HEK293 (cell line): ENCODE data around the gene TRDMT1.

Source experiments
- CTCF ChIA-PET: fragments of 350-600 bp; formaldehyde crosslinking; extraction: SDS; loops from one replicate; lab custom pipeline; 2021; ENCODE audit warnings: antibody characterized with exemption; lab: Yijun Ruan, JAX
- POLR2A ChIA-PET: fragments of 300-600 bp; formaldehyde crosslinking; extraction: SDS; loops from one replicate; lab custom pipeline; 2020; ENCODE audit warnings: antibody characterized with exemption, inconsistent platforms; lab: Yijun Ruan, JAX
- H3K27ac ChIP-seq: fragments of 200-500 bp; sonication (Bioruptor generic); 2 replicates; pipeline ENCODE4 v1.5.1; 2014; ENCODE audit warnings: low read depth, low read length, control low read depth, inconsistent platforms; ENCODE audit errors: extremely low read depth
- H3K36me3 ChIP-seq, 2 experiments: fragments of 200-500 bp in 1 of 2; sonication (Bioruptor generic) in 1 of 2; 1 replicate in 1 of 2; 2 replicates in 1 of 2; pipeline ENCODE4 v1.5.1; 2014 to 2017; ENCODE audit warnings: inconsistent platforms in 2 of 2, low read length in 2 of 2; ENCODE audit not compliant: control insufficient read depth in 2 of 2, insufficient read depth in 1 of 2
- H3K4me1 ChIP-seq: fragments of 200-500 bp; sonication (Bioruptor generic); 2 replicates; pipeline ENCODE4 v1.5.1; 2014; ENCODE audit warnings: mild to moderate bottlenecking, low read length, inconsistent platforms; ENCODE audit not compliant: control insufficient read depth, insufficient read depth
- H3K4me3 ChIP-seq: 2 replicates; pipeline ENCODE4 v1.5.1; 2011; ENCODE audit warnings: low read depth, mild to moderate bottlenecking, control low read depth, low read length, moderate library complexity
- H3K9me3 ChIP-seq: fragments of 200-500 bp; sonication (Bioruptor generic); 2 replicates; pipeline ENCODE4 v1.5.1; 2014; ENCODE audit warnings: low read depth, low read length, inconsistent platforms; ENCODE audit not compliant: control insufficient read depth, insufficient read depth
- ATF2 ChIP-seq: fragments of 450-650 bp; formaldehyde crosslinking; IDR thresholded peaks from 2 replicates; pipeline ENCODE4 v1.5.1; 2016; ENCODE audit warnings: missing biosample characterization, missing genetic modification characterization, low read depth
- GLIS1 ChIP-seq: fragments of 450-650 bp; formaldehyde crosslinking; IDR thresholded peaks from 2 replicates; pipeline ENCODE4 v1.5.1; 2016; ENCODE audit warnings: missing biosample characterization, missing genetic modification characterization
- HOXA7 ChIP-seq: sonication (generic); formaldehyde crosslinking; IDR thresholded peaks from 2 replicates; pipeline ENCODE4 v1.8.1; 2022; ENCODE audit warnings: missing genetic modification reagents, borderline replicate concordance
- KLF1 ChIP-seq: fragments of 450-650 bp; formaldehyde crosslinking; IDR thresholded peaks from 2 replicates; pipeline ENCODE4 v1.5.1; 2016; ENCODE audit warnings: missing biosample characterization, missing genetic modification characterization
- KLF7 ChIP-seq: fragments of 450-650 bp; formaldehyde crosslinking; IDR thresholded peaks from 2 replicates; pipeline ENCODE4 v1.5.1; 2016; ENCODE audit warnings: missing biosample characterization, missing genetic modification characterization, borderline replicate concordance
- MZF1 ChIP-seq: fragments of 450-650 bp; formaldehyde crosslinking; IDR thresholded peaks from 2 replicates; pipeline ENCODE4 v1.5.1; 2017; ENCODE audit warnings: missing biosample characterization, missing genetic modification characterization, borderline replicate concordance
- PRDM6 ChIP-seq: fragments of 450-650 bp; formaldehyde crosslinking; IDR thresholded peaks from 2 replicates; pipeline ENCODE4 v1.5.1; 2017; ENCODE audit warnings: missing biosample characterization, missing genetic modification characterization
- SCRT2 ChIP-seq: fragments of 450-650 bp; formaldehyde crosslinking; IDR thresholded peaks from 2 replicates; pipeline ENCODE4 v1.5.1; 2016; ENCODE audit warnings: missing biosample characterization, missing genetic modification characterization
- WT1 ChIP-seq: fragments of 450-650 bp; formaldehyde crosslinking; IDR thresholded peaks from 2 replicates; pipeline ENCODE4 v1.5.1; 2016; ENCODE audit warnings: missing biosample characterization, missing genetic modification characterization
- ZBTB48 ChIP-seq: fragments of 450-650 bp; formaldehyde crosslinking; IDR thresholded peaks from 2 replicates; pipeline ENCODE4 v1.5.1; 2016; ENCODE audit warnings: missing biosample characterization, missing genetic modification characterization
- ZNF133 ChIP-seq: fragments of 450-650 bp; formaldehyde crosslinking; IDR thresholded peaks from 2 replicates; pipeline ENCODE4 v1.5.1; 2016; ENCODE audit warnings: missing biosample characterization, missing genetic modification characterization
- ZNF157 ChIP-seq: fragments of 450-650 bp; formaldehyde crosslinking; IDR thresholded peaks from 2 replicates; pipeline ENCODE4 v1.5.1; 2016; ENCODE audit warnings: missing biosample characterization, missing genetic modification characterization
- ZNF169 ChIP-seq: fragments of 450-650 bp; formaldehyde crosslinking; IDR thresholded peaks from 2 replicates; pipeline ENCODE4 v1.5.1; 2016; ENCODE audit warnings: missing biosample characterization, missing genetic modification characterization
- ZNF2 ChIP-seq: fragments of 450-650 bp; formaldehyde crosslinking; IDR thresholded peaks from 2 replicates; pipeline ENCODE4 v1.5.1; 2016; ENCODE audit warnings: missing biosample characterization, missing genetic modification characterization
- ZNF311 ChIP-seq: fragments of 450-650 bp; formaldehyde crosslinking; IDR thresholded peaks from 2 replicates; pipeline ENCODE4 v1.5.1; 2017; ENCODE audit warnings: missing biosample characterization, missing genetic modification characterization, borderline replicate concordance
- ZNF394 ChIP-seq: fragments of 450-650 bp; formaldehyde crosslinking; IDR thresholded peaks from 2 replicates; pipeline ENCODE4 v1.5.1; 2016; ENCODE audit warnings: missing biosample characterization, missing genetic modification characterization, mild to moderate bottlenecking, moderate library complexity, borderline replicate concordance
- ZNF596 ChIP-seq: fragments of 450-650 bp; IDR thresholded peaks from 2 replicates; pipeline ENCODE4 v1.5.0; 2018; ENCODE audit warnings: missing biosample characterization, mild to moderate bottlenecking, missing genetic modification characterization, moderate library complexity
- ZNF645 ChIP-seq: fragments of 450-650 bp; formaldehyde crosslinking; IDR thresholded peaks from 2 replicates; pipeline ENCODE4; 2016; ENCODE audit warnings: missing biosample characterization, missing genetic modification characterization
- ZNF677 ChIP-seq: fragments of 450-650 bp; IDR thresholded peaks from 2 replicates; pipeline ENCODE4 v1.5.0; 2018; ENCODE audit warnings: missing biosample characterization, mild to moderate bottlenecking, missing genetic modification characterization, moderate library complexity
- ZNF701 ChIP-seq: fragments of 450-650 bp; formaldehyde crosslinking; IDR thresholded peaks from 2 replicates; pipeline ENCODE4 v1.5.1; 2016; ENCODE audit warnings: missing biosample characterization, missing genetic modification characterization
- ZNF704 ChIP-seq: fragments of 450-650 bp; formaldehyde crosslinking; IDR thresholded peaks from 2 replicates; pipeline ENCODE4 v1.5.1; 2016; ENCODE audit warnings: missing biosample characterization, missing genetic modification characterization
- ZNF776 ChIP-seq: fragments of 450-650 bp; formaldehyde crosslinking; IDR thresholded peaks from 2 replicates; pipeline ENCODE4 v1.5.0; 2017; ENCODE audit warnings: missing biosample characterization, missing genetic modification characterization, borderline replicate concordance
- ZSCAN16 ChIP-seq: fragments of 450-650 bp; formaldehyde crosslinking; IDR thresholded peaks from 2 replicates; pipeline ENCODE4 v1.5.1; 2016; ENCODE audit warnings: missing biosample characterization, missing genetic modification characterization
- TF ChIP-seq, protein P1 (sequence below): fragments of 450-650 bp; formaldehyde crosslinking; IDR thresholded peaks from 2 replicates; pipeline ENCODE4 v1.5.1; 2017; ENCODE audit warnings: missing biosample characterization, mild to moderate bottlenecking, missing genetic modification characterization, moderate library complexity
- TF ChIP-seq, protein P2 (sequence below): fragments of 450-650 bp; formaldehyde crosslinking; IDR thresholded peaks from 2 replicates; pipeline ENCODE4 v1.5.0; 2017; ENCODE audit warnings: missing biosample characterization, missing genetic modification characterization, borderline replicate concordance

TRDMT1 gene

GRCh38 chr10:17144757-17145156, 56.7 kb downstream of the TRDMT1 start:
- no peak overlapping the region for H3K4me3 ChIP-seq
- ChIA-PET CTCF (interaction anchor here (0.6 to 0.7 kb wide), 2 partner anchors 146 to 1710 kb away, joined by 3 to 4 read pairs; no protein-coding TSS in a partner anchor), POLR2A (no interaction called here)
- no peaks in the 10 kb centered on the region for H3K36me3 ChIP-seq
- peak; percentile 35; the same call in 1 of the 2 replicates for TF ChIP-seq MZF1 (tag by site-specific recombination)
- TF ChIP-seq GLIS1, result no peak
- no peak for TF ChIP-seq ZNF701
- TF ChIP-seq PRDM6 (tag by site-specific recombination), result 0 out of 2 replicates have a peak, but pooled peaks have one; percentile 26
- 0 out of 2 replicates have a peak, but pooled peaks have one; percentile 20 for TF ChIP-seq KLF1 (tag by site-specific recombination)
- no peak for TF ChIP-seq ZNF157
- TF ChIP-seq ZNF169 (tag by site-specific recombination), result no peak
- no peak for TF ChIP-seq ZNF704
- TF ChIP-seq, protein P1, sequence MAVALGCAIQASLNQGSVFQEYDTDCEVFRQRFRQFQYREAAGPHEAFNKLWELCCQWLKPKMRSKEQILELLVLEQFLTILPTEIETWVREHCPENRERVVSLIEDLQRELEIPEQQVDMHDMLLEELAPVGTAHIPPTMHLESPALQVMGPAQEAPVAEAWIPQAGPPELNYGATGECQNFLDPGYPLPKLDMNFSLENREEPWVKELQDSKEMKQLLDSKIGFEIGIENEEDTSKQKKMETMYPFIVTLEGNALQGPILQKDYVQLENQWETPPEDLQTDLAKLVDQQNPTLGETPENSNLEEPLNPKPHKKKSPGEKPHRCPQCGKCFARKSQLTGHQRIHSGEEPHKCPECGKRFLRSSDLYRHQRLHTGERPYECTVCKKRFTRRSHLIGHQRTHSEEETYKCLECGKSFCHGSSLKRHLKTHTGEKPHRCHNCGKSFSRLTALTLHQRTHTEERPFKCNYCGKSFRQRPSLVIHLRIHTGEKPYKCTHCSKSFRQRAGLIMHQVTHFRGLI (tag by site-specific recombination), result no peak
- TF ChIP-seq ATF2 (tag by site-specific recombination), result no peak
- no peak for TF ChIP-seq WT1 (tag by site-specific recombination)
- no peak for TF ChIP-seq ZNF677
- TF ChIP-seq ZSCAN16, result no peak
- TF ChIP-seq ZNF2 (tag by site-specific recombination), result no peak
- H3K4me1 ChIP-seq, result peaks cover under 1% of the 10 kb centered on the region; the same call in 1 of the 2 replicates
- no peak overlapping the region for H3K27ac ChIP-seq
- H3K9me3 ChIP-seq, result no peaks in the 10 kb centered on the region

DNA sequence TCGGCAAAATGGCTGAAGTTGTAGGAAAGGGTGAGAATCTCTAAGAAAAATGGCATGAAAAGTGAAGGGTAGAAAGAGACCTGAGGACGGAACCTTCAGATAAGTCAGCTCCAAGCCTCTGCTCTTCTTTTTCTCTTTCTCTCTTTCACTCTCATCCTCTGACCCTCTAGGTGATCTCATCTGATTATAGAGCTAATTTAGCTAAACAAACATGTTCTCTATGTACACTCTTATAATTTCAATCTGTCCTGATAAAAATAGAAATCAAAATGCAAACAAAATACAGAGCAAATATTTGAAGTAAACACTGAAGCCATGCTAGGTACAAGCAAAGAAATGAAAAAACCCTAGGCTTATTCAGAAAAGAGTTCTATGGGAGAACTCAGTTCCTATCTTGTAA, 57.4 kb downstream of the TRDMT1 start:
- Histone ChIP-seq H3K9me3 (no peaks in the 10 kb centered on the region), H3K4me1 (peaks cover 4% of the 10 kb centered on the region), H3K36me3 (no peaks in the 10 kb centered on the region), H3K27ac (no peak overlapping the region), H3K4me3 (no peak overlapping the region)
- ChIA-PET CTCF (interaction anchor here (0.6 to 0.7 kb wide), 5 partner anchors 104 to 1709 kb away, joined by 3 to 4 read pairs (median 4); no protein-coding TSS in a partner anchor), POLR2A (no interaction called here)
- no peak for TF ChIP-seq ZNF596 (tag by site-specific recombination)
- no peak for TF ChIP-seq ZNF776 (tag by site-specific recombination)
- TF ChIP-seq MZF1 (tag by site-specific recombination), result no peak
- no peak for TF ChIP-seq ZNF645 (tag by site-specific recombination)
- no peak for TF ChIP-seq ZNF704
- TF ChIP-seq ZNF677, result no peak
- TF ChIP-seq SCRT2 (tag by site-specific recombination), result no peak
- no peak for TF ChIP-seq ZNF394 (tag by site-specific recombination)
- no peak for TF ChIP-seq ZBTB48
- TF ChIP-seq ZNF133 (tag by site-specific recombination), result no peak
- no peak for TF ChIP-seq ZNF311 (tag by site-specific recombination)
- TF ChIP-seq, protein P2, sequence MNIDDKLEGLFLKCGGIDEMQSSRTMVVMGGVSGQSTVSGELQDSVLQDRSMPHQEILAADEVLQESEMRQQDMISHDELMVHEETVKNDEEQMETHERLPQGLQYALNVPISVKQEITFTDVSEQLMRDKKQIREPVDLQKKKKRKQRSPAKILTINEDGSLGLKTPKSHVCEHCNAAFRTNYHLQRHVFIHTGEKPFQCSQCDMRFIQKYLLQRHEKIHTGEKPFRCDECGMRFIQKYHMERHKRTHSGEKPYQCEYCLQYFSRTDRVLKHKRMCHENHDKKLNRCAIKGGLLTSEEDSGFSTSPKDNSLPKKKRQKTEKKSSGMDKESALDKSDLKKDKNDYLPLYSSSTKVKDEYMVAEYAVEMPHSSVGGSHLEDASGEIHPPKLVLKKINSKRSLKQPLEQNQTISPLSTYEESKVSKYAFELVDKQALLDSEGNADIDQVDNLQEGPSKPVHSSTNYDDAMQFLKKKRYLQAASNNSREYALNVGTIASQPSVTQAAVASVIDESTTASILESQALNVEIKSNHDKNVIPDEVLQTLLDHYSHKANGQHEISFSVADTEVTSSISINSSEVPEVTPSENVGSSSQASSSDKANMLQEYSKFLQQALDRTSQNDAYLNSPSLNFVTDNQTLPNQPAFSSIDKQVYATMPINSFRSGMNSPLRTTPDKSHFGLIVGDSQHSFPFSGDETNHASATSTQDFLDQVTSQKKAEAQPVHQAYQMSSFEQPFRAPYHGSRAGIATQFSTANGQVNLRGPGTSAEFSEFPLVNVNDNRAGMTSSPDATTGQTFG, result no peak
- no peak for TF ChIP-seq HOXA7 (CRISPR knock-in tag)
- no peak for TF ChIP-seq KLF7
